Right atrium auricular region (tissue), 2 donors: ENCODE data around the gene C10orf53. TPM values are rescaled to one million over a fixed set of nuclear protein-coding genes. Genes with fewer than 3 reads are reported as not detected.

Experiments used
- DNase-seq: peaks from one replicate; pipeline ENCODE4 v3.0.0-alpha.2; 2019; ENCODE audit warnings: low spot score
- H3K27ac ChIP-seq, 2 donors: fragments of 200-600 bp; sonication (generic); 1 replicate in 1 of 2; 2 replicates in 1 of 2; pipeline ENCODE4 v1.5.1; 2016 to 2019
- H3K27me3 ChIP-seq, 2 donors: fragments of 200-600 bp; sonication (generic); one replicate each; pipeline versions ENCODE4 v1.5.1 to v1.6.0; 2017 to 2019
- H3K36me3 ChIP-seq: fragments of 200-600 bp; sonication (generic); one replicate; pipeline ENCODE4 v1.5.1; 2016
- H3K4me1 ChIP-seq, 2 donors: fragments of 200-600 bp; sonication (generic); one replicate each; pipeline versions ENCODE4 v1.5.1 to v1.6.0; 2017 to 2019
- H3K4me3 ChIP-seq, 2 donors: fragments of 200-600 bp; sonication (generic); 1 replicate in 1 of 2; 2 replicates in 1 of 2; pipeline ENCODE4 v1.5.1; 2017 to 2019; ENCODE audit warnings: mild to moderate bottlenecking in 1 of 2, moderate library complexity in 1 of 2
- H3K9me3 ChIP-seq, 2 donors: fragments of 200-600 bp; sonication (generic); one replicate each; pipeline ENCODE4 v1.5.1; 2019
- total RNA-seq, 2 donors: library from RNA; depleted of rRNA; stranded (reverse); fragments of >200 nt; gene quantifications; one replicate each; pipeline ENCODE4 v1.1.0, GENCODE V29; 2016
- TF ChIP-seq, protein P1 (sequence below), 2 donors: fragments of 200-600 bp; sonication (generic); IDR thresholded peaks; one replicate each; pipeline ENCODE4 v1.5.1; 2019; ENCODE audit warnings: antibody characterized with exemption in 2 of 2

The C10orf53 gene
- total RNA-seq, 2 donors from 2014 or later: not detected

DNA sequence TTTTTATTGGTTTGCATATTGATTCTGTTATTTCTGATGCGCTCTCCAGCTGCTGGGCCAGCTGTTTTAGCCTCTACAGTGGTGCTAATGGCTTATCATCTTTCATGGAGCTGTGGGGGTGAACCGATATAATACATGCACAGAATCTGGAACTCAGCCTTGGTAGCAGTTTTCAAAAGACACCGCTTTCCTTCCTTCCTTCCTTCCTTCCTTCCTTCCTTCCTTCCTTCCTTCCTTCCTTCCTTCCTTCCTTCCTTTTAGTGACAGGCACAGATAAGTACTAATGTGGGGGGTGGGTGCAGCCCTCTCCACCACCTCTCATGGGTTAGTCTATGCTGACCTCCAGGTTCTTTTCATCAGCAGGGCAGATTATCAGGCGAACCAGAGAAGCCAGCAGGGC, 31.9 kb upstream of the C10orf53 start:
- H3K36me3 ChIP-seq: no peaks in the 10 kb centered on the region
- no peaks in the 10 kb centered on the region for H3K27me3 ChIP-seq
- no peak overlapping the region for H3K4me3 ChIP-seq
- no peak for DNase-seq
- no peak overlapping the region for H3K27ac ChIP-seq
- H3K4me1 ChIP-seq: no peaks in the 10 kb centered on the region
- TF ChIP-seq, protein P1, sequence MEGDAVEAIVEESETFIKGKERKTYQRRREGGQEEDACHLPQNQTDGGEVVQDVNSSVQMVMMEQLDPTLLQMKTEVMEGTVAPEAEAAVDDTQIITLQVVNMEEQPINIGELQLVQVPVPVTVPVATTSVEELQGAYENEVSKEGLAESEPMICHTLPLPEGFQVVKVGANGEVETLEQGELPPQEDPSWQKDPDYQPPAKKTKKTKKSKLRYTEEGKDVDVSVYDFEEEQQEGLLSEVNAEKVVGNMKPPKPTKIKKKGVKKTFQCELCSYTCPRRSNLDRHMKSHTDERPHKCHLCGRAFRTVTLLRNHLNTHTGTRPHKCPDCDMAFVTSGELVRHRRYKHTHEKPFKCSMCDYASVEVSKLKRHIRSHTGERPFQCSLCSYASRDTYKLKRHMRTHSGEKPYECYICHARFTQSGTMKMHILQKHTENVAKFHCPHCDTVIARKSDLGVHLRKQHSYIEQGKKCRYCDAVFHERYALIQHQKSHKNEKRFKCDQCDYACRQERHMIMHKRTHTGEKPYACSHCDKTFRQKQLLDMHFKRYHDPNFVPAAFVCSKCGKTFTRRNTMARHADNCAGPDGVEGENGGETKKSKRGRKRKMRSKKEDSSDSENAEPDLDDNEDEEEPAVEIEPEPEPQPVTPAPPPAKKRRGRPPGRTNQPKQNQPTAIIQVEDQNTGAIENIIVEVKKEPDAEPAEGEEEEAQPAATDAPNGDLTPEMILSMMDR (IDR thresholded peaks at IDR 0.05): no peak
- no peaks in the 10 kb centered on the region for H3K9me3 ChIP-seq

DNA sequence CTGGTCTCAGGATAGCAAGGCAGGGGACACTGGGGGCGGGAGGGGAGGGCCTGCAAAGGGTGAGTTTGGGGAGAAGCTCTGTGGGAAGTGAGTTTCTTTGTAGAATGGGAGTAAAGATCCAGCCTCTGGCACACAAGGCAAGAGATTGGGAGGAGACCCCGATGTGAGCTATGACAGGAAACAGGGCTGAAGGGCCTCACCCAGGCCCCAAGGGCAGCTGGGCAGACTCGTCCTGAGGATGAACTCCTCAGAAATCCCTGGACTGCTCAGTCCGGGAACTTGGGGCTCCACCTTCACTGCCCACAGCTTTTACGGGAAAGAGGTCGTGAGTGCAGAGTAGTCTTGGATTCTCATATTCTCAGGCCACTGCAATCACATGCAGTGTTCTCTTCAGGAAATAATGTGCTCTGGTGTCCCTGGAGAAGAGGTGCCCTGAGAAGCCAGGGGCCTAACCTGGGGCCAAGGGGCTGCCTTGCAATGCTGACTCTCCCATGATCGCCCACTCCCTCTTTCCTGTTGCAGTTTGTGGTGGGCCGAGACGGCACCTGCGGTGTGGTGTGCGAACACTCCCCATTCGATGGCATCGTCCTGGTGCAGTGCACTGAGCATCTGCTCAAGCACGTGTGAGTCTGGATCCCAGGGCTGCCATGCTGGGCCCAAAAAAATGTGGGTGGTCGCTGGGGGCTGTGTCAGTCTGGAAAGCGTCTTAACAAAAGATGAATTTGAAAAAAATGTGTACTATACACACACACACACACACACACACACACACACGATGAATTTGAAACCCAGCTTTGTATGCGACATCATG, 31.3 kb upstream of the C10orf53 start:
- Histone ChIP-seq H3K27ac (no peak overlapping the region), H3K4me1 (no peaks in the 10 kb centered on the region), H3K4me3 (no peak overlapping the region), H3K36me3 (no peaks in the 10 kb centered on the region), H3K27me3 (no peaks in the 10 kb centered on the region), H3K9me3 (no peaks in the 10 kb centered on the region)
- TF ChIP-seq, protein P1 (IDR thresholded peaks at IDR 0.05): no peak
- peak; percentile 32 for DNase-seq

DNA sequence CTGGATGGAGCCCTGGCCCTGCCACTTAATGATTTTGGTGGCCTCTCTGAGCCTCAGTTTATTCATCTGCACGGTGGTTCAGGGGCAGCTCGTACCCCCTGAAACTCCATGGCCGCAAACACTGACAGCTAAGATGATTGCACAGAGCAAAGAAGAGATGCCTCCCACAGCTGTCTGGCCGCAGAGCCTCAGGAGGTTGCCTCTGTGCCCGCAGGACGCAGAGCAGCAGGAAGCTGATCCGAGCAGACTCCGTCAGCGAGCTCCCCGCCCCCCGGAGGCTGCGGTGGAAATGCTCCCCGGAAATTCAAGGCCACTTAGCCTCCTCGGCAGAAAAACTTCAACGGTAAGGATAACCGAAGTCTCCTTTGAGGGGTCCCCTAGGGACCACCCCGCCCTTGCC, 30.2 kb upstream of the C10orf53 start:
- peak; percentile 32 for DNase-seq
- TF ChIP-seq, protein P1 (IDR thresholded peaks at IDR 0.05): no peak
- no peaks in the 10 kb centered on the region for H3K9me3 ChIP-seq
- no peaks in the 10 kb centered on the region for H3K36me3 ChIP-seq
- no peak overlapping the region for H3K27ac ChIP-seq
- no peak overlapping the region for H3K4me3 ChIP-seq
- no peaks in the 10 kb centered on the region for H3K27me3 ChIP-seq
- H3K4me1 ChIP-seq: no peaks in the 10 kb centered on the region

DNA sequence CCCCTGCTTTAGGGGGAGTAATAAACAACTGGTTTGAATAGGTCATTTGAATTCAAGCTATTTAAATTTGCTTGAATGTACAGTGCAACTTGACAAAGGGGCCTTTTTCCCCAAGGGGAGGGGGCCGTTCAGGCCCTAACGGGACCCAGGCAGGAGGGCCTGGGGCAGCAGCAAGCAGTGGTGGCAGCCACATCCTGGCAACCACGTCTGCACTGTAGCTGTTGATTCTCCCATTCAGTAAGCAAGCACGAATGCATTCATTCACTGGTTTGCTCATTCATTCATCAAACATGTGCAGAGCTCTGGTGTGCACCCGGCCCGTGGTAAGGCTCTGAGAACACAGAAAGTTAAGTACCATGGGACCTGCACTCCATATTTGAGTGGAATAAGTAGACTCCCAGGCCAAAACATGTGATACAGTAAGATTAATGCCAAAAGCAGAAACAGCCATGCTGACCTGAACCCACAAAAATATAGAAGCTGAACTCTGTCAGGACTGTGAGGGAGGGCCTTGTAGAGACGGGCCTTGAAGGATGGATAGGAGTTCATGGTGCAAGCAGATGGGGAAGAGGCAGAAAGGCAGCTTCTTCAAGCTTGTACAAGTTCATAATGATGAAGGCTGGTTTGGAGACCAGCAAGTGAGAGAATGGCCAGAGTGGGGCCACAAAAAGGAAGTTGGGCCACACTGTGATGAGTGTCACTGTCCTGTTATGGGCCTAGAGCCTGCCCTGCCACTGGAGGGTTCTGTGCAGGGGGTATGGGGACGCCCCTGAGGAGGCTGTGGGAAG, 29.3 kb upstream of the C10orf53 start:
- H3K27ac ChIP-seq: no peak overlapping the region
- peak; percentile 44 for DNase-seq
- no peaks in the 10 kb centered on the region for H3K36me3 ChIP-seq
- no peaks in the 10 kb centered on the region for H3K9me3 ChIP-seq
- H3K27me3 ChIP-seq: no peaks in the 10 kb centered on the region
- H3K4me3 ChIP-seq: no peak overlapping the region
- H3K4me1 ChIP-seq: no peaks in the 10 kb centered on the region
- TF ChIP-seq, protein P1 (IDR thresholded peaks at IDR 0.05): no peak

DNA sequence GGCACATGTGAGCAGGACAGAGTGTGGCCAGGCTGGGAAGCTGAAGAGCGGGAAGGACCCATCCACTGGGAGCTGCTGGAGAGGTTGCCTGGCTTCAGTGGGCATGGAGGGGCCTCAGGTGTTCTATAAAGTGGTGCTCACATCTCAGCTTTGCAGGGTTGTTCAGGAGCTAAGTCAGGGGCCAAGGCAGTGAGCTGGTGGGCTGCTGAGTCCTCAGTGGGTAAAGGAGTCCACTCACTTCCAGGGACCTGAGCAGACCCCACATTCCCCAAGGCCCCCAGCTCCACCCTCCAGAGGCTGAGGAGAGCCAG, 28.8 kb upstream of the C10orf53 start:
- H3K36me3 ChIP-seq: no peaks in the 10 kb centered on the region
- no peak for DNase-seq
- no peak overlapping the region for H3K4me3 ChIP-seq
- no peaks in the 10 kb centered on the region for H3K27me3 ChIP-seq
- no peaks in the 10 kb centered on the region for H3K9me3 ChIP-seq
- no peaks in the 10 kb centered on the region for H3K4me1 ChIP-seq
- TF ChIP-seq, protein P1 (IDR thresholded peaks at IDR 0.05): no peak
- no peak overlapping the region for H3K27ac ChIP-seq
